CD4-positive, CD25-positive, alpha-beta regulatory T cell (primary cell): ENCODE results near the gene TMEM170A. TPM values are rescaled to one million over a fixed set of nuclear protein-coding genes. Genes with fewer than 3 reads are reported as not detected.
"Not testable (repeated sequence)": the region's sequence is repeated elsewhere in the genome, so short reads cannot be mapped to it uniquely, and the experiment has no call there.

Source experiments
- ATAC-seq, 2 donors: fragments of 150-1000 bp; cut with Tn5 transposase; one replicate each; pipeline ENCODE4 v1.10.0; 2021; ENCODE audit warnings: low read depth in 2 of 2, moderate number of reproducible peaks in 2 of 2, moderate library complexity in 1 of 2
- DNase-seq, 3 donors: peaks; one replicate each; pipeline versions ENCODE4 v3.0.0 to v3.0.0-alpha.2; 2012 to 2022; ENCODE audit warnings: mixed read lengths in 1 of 3
- H3K27ac ChIP-seq: one replicate; pipeline ENCODE4 v1.7.0; 2013; ENCODE audit warnings: mild to moderate bottlenecking, low read length; ENCODE audit not compliant: insufficient read depth, poor library complexity, severe bottlenecking
- H3K27me3 ChIP-seq: one replicate; pipeline ENCODE4 v1.7.0; 2013; ENCODE audit warnings: low read length; ENCODE audit not compliant: control insufficient read depth, insufficient read depth
- H3K36me3 ChIP-seq: one replicate; pipeline ENCODE4 v1.7.0; 2013; ENCODE audit warnings: mild to moderate bottlenecking, low read length, moderate library complexity; ENCODE audit not compliant: control insufficient read depth, insufficient read depth
- H3K4me1 ChIP-seq: 2 replicates; pipeline ENCODE4 v1.7.0; 2013; ENCODE audit warnings: mild to moderate bottlenecking, low read length; ENCODE audit not compliant: insufficient read depth, control insufficient read depth, poor library complexity, severe bottlenecking
- H3K4me3 ChIP-seq: one replicate; pipeline ENCODE4 v1.7.0; 2013; ENCODE audit warnings: low read depth, mild to moderate bottlenecking, low read length, moderate library complexity
- H3K9me3 ChIP-seq, 2 experiments: 1 replicate in 1 of 2; 2 replicates in 1 of 2; pipeline ENCODE4 v1.7.0; 2013; ENCODE audit warnings: low read length in 2 of 2, mild to moderate bottlenecking in 1 of 2, moderate library complexity in 1 of 2; ENCODE audit not compliant: control insufficient read depth in 2 of 2
- H3K27ac Mint-ChIP-seq, 3 donors: one replicate each; pipeline ENCODE4 v1.8.0; 2020 to 2022; ENCODE audit warnings: mild to moderate bottlenecking in 3 of 3, mixed read lengths in 3 of 3, moderate library complexity in 2 of 3
- H3K27me3 Mint-ChIP-seq: one replicate; pipeline ENCODE4 v1.8.0; 2022; ENCODE audit warnings: mild to moderate bottlenecking, mixed read lengths
- H3K36me3 Mint-ChIP-seq: one replicate; pipeline ENCODE4 v1.8.0; 2020; ENCODE audit warnings: mixed read lengths
- H3K4me1 Mint-ChIP-seq, 4 donors: one replicate each; pipeline ENCODE4 v1.8.0; 2020 to 2022; ENCODE audit warnings: mixed read lengths in 4 of 4, mild to moderate bottlenecking in 1 of 4
- H3K4me3 Mint-ChIP-seq, 4 donors: one replicate each; pipeline ENCODE4 v1.8.0; 2020 to 2022; ENCODE audit warnings: mild to moderate bottlenecking in 4 of 4, mixed read lengths in 4 of 4, moderate library complexity in 3 of 4
- H3K9me3 Mint-ChIP-seq, 7 donors: one replicate each; pipeline ENCODE4 v1.8.0; 2020 to 2022; ENCODE audit warnings: mixed read lengths in 7 of 7, mild to moderate bottlenecking in 3 of 7, moderate library complexity in 2 of 7
- polyA plus RNA-seq, 4 donors: library from polyadenylated mRNA; unstranded; fragments of 300-500 nt; fragmentation: Illumina TruSeq; gene quantifications; one replicate each; pipeline ENCODE4 v1.2.3, GENCODE V29; 2021
- total RNA-seq: library from RNA; stranded (reverse); gene quantifications from one replicate; pipeline ENCODE4 v1.2.3, GENCODE V29; 2022

The TMEM170A gene, protein sequence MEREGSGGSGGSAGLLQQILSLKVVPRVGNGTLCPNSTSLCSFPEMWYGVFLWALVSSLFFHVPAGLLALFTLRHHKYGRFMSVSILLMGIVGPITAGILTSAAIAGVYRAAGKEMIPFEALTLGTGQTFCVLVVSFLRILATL
- total RNA-seq (45.1 TPM), polyA plus RNA-seq (10 to 100 TPM; 34.8 to 41.0 (median 38.1) TPM)

DNA sequence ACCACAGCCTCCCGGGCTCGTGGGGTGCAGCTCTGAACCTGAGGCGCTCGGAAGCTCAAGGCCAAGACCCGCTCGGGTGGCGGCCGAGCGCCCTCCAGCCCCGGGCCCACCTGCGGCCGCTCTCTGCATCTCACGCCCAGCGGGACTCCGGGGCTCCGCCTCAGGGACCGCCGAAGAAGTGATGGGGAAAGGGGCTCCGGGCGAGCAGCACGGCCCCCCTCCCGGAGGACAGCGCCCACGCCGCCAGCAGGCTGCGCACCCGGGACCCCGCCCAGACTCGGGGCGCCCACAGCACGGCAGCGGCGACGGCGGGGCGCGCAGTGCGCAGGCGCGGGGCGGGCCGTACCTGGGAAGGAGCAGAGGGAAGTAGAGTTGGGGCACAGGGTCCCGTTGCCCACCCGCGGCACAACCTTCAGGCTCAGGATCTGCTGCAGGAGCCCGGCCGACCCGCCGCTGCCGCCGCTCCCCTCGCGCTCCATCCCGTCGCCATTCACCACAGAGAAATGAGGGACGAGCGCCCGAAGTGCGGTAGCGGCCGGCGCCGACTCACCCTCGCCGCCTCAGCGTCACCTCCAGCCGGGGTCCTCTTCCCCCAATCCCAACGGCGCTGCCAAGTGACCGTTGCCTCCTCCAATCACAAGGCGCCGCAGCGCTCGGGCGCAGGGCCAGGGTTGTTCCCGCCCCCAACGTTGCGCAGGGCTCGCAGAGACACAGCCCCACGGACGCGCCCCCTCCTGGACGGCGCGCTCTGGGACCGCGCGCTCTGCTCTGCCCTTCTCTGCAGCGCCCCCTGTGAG, at the start of gene TMEM170A:
TMEM170A (minus strand) TSS at position 568 of the 797 bp plus-strand sequence; CDS start at position 479, 89 bp downstream.
- Mint-ChIP-seq H3K27me3 (peaks cover 13% of the 10 kb centered on the region), H3K27ac (peak within 1 kb of the TSS; percentile 95 to 96 (median 96)), H3K36me3 (peaks cover 10% of the 10 kb centered on the region), H3K9me3 (peaks cover 0 to 2% (median 0%) of the 10 kb centered on the region in 7 donors), H3K4me3 (peak within 1 kb of the TSS; percentile 92 to 96 (median 94)), H3K4me1 (peaks cover 24 to 51% (median 41%) of the 10 kb centered on the region in 4 donors)
- peak; percentile 89 to 93 for ATAC-seq
- H3K27me3 ChIP-seq, result no peaks in the 10 kb centered on the region
- H3K4me3 ChIP-seq, result peak within 1 kb of the TSS; percentile 84
- H3K27ac ChIP-seq, result peak within 1 kb of the TSS; percentile 98
- no peaks in the 10 kb centered on the region for H3K9me3 ChIP-seq
- no peaks in the 10 kb centered on the region for H3K36me3 ChIP-seq
- peak; percentile 98 to 99 (median 98) for DNase-seq
- peaks cover 35% of the 10 kb centered on the region for H3K4me1 ChIP-seq

DNA sequence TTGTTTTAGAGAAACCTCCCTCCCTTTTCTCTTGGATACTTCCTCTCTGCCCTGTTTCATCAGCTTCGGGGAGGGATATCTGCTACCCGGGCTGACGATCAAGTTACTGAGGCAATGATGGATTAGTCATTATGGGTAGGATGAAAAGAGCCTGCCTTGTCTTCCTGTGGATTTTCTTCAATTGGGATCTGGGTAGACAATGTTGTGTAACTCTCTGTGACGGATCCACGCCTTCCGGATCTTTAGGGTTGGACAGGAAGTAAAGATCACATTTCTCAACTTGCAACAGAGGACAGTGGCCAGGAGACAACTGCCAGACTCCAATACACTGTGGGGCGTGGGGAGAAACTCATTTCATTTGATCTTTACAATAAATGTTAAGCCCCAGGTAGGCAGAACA, 42.1 kb upstream of the TMEM170A start:
- Histone ChIP-seq H3K4me3 (no peak overlapping the region), H3K4me1 (no peaks in the 10 kb centered on the region), H3K9me3 (no peaks in the 10 kb centered on the region), H3K27ac (no peak overlapping the region), H3K27me3 (peaks cover 3% of the 10 kb centered on the region), H3K36me3 (no peaks in the 10 kb centered on the region)
- Mint-ChIP-seq H3K27me3 (peaks cover 10% of the 10 kb centered on the region), H3K4me3 (no peak overlapping the region), H3K36me3 (no peaks in the 10 kb centered on the region), H3K9me3 (no peaks in the 10 kb centered on the region), H3K27ac (no peak overlapping the region), H3K4me1 (no peaks in the 10 kb centered on the region)
- DNase-seq (no peak), ATAC-seq (no peak)

DNA sequence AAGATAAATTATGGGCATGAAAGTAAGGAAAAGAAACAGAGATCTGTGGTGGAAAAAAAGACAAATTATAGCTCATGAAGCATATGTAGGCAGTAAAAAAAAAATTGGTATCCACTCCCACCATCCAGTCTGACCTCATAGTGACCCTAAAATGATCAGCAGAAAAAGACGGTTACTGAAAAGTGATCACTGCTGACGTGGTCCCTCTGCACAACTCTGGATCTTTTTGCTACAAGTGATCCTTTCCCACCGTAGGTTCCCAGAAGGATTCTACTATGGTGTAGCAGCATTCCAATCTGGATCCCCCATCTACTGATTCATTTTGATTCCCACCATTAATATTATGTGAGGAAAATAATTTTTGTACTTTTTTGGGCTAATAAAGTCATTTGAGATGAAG, 41.6 kb upstream of the TMEM170A start:
- H3K27ac Mint-ChIP-seq, result no peak overlapping the region
- Histone ChIP-seq H3K27me3 (peaks cover 3% of the 10 kb centered on the region), H3K27ac (no peak overlapping the region), H3K4me3 (no peak overlapping the region), H3K4me1 (no peaks in the 10 kb centered on the region), H3K36me3 (no peaks in the 10 kb centered on the region), H3K9me3 (no peaks in the 10 kb centered on the region)
- H3K4me1 Mint-ChIP-seq, result no peaks in the 10 kb centered on the region
- ATAC-seq (no peak), DNase-seq (no peak)
- no peak overlapping the region for H3K4me3 Mint-ChIP-seq
- no peaks in the 10 kb centered on the region for H3K36me3 Mint-ChIP-seq
- H3K27me3 Mint-ChIP-seq, result peaks cover 10% of the 10 kb centered on the region
- H3K9me3 Mint-ChIP-seq, result no peaks in the 10 kb centered on the region

DNA sequence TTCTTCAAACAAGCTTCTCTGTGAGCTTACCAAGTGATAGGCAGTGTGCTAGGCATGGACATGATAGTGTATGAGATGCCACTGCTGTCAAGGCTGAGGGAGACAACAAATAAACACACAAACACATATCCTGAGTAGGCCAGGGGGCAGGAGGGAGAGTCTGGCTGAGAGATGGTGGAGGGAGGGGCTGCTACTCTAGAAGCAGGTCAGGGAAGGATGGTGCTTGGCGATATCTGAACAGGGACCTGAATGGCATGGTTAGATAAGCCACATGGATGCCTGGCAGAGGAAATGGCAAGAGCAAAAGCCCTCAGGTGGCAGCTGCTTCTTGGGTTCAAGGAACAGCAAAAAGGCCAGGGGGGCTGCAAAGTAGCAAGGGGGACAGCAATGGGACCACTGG, 39.3 kb upstream of the TMEM170A start:
- H3K27ac Mint-ChIP-seq, result peak overlapping the region in 2 of 3 donors; percentile 13 to 66
- no peak for DNase-seq
- Histone ChIP-seq H3K27me3 (peaks cover 3% of the 10 kb centered on the region), H3K4me3 (no peak overlapping the region), H3K27ac (no peak overlapping the region), H3K9me3 (no peaks in the 10 kb centered on the region), H3K36me3 (no peaks in the 10 kb centered on the region), H3K4me1 (no peaks in the 10 kb centered on the region)
- H3K27me3 Mint-ChIP-seq, result peaks cover 13% of the 10 kb centered on the region
- no peak overlapping the region for H3K4me3 Mint-ChIP-seq
- no peak for ATAC-seq
- no peaks in the 10 kb centered on the region for H3K9me3 Mint-ChIP-seq
- H3K36me3 Mint-ChIP-seq, result no peaks in the 10 kb centered on the region
- H3K4me1 Mint-ChIP-seq, result no peaks in the 10 kb centered on the region

DNA sequence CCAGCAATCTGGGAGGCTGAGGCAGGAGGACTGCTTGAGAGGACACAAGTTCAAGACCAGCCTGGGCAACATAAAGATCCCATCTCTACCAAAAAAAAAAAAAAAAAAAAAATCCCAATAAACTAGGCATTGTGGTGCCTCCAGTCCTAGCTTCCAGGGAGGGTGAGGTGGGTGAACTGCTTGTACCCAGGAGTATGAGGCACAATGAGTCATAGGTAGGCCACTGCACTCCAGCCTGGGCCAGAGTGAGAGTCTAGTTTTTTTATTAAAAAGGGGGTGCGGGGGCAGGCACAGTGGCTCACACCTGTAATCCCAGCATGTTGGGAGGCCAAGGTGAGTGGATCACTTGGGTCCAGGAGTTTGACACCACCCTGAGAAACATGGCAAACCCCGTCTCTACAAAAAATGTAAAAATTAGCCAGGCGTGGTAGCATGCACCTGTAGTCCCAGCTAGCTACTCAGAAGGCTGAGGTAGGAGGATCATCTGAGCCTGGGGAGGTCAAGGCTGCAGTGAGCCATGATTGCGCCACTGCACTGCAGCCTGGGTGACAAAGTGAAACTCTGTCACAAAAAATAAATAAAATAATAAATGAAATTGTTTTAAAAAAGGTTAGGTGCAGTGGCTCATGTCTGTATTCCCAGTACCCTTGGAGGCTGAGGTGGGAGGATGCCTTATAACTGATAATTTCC, 38.6 kb upstream of the TMEM170A start:
- Histone ChIP-seq H3K4me1 (no peaks in the 10 kb centered on the region), H3K36me3 (no peaks in the 10 kb centered on the region), H3K27me3 (peaks cover 3% of the 10 kb centered on the region), H3K27ac (no peak overlapping the region), H3K4me3 (no peak overlapping the region), H3K9me3 (no peaks in the 10 kb centered on the region)
- Mint-ChIP-seq H3K4me1 (no peaks in the 10 kb centered on the region), H3K36me3 (no peaks in the 10 kb centered on the region), H3K27ac (no peak overlapping the region), H3K4me3 (no peak overlapping the region), H3K27me3 (peaks cover 13% of the 10 kb centered on the region), H3K9me3 (no peaks in the 10 kb centered on the region)
- DNase-seq (no peak), ATAC-seq (no peak)

DNA sequence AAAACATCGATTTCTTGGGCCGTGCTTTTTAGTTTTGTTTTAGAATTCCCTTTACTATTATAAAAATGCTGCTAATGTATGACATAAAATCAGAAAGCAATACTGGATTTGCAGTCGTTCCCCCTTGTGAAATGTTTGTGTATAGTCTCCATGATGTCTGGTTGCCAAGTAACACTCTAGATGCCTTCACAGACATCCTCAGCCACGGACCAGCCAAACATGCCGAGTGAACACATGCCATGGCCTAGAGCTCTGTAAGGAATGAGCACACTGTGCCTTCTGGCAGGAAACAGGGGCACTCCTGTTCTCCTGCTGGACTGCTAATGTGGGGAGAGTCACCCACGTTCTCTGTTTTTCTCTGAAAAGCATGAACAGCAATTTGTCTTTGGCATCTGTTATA, 37.3 kb upstream of the TMEM170A start:
- H3K9me3 Mint-ChIP-seq, ATAC-seq, H3K36me3 Mint-ChIP-seq, H3K27me3 ChIP-seq, DNase-seq, H3K27ac Mint-ChIP-seq, H3K4me1 Mint-ChIP-seq, H3K36me3 ChIP-seq, H3K9me3 ChIP-seq, H3K4me3 ChIP-seq, H3K4me1 ChIP-seq, H3K27ac ChIP-seq, H3K4me3 Mint-ChIP-seq: not testable (repeated sequence)
- peaks cover 20% of the 10 kb centered on the region for H3K27me3 Mint-ChIP-seq

DNA sequence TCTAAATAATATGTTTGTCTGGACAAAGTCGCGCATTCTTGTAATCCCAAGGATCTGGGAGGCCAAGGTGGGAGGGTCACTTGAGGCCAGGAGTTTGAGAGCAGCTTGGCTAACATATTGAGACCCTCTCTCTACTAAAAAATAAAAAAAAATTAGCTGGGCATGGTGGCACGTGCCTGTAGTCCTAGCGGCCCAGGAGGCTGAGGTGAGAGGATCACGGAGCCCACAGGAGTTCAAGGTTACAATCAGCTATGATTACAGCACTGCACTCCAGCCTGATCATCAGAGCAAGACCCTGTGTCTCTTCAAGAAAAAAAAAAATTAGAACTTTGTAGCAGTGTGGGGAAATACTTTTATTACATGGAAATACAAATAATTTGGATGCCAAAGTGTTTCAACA, 36.9 kb upstream of the TMEM170A start:
- ATAC-seq (no peak), DNase-seq (no peak)
- no peaks in the 10 kb centered on the region for H3K9me3 Mint-ChIP-seq
- Histone ChIP-seq H3K27ac (no peak overlapping the region), H3K4me3 (no peak overlapping the region), H3K36me3 (no peaks in the 10 kb centered on the region), H3K9me3 (no peaks in the 10 kb centered on the region), H3K4me1 (no peaks in the 10 kb centered on the region), H3K27me3 (no peaks in the 10 kb centered on the region)
- H3K36me3 Mint-ChIP-seq, result no peaks in the 10 kb centered on the region
- H3K4me3 Mint-ChIP-seq, result no peak overlapping the region
- H3K27ac Mint-ChIP-seq, result no peak overlapping the region
- no peaks in the 10 kb centered on the region for H3K4me1 Mint-ChIP-seq
- H3K27me3 Mint-ChIP-seq, result peaks cover 21% of the 10 kb centered on the region
